Immature natural killer cell (primary cell): ENCODE measurements around the gene IL7R. TPM values are rescaled to one million over a fixed set of nuclear protein-coding genes. Genes with fewer than 3 reads are reported as not detected.
A peak's percentile ranks its signal among the peaks of the same experiment; 100 is the strongest.

Experiments used
- DNase-seq, 3 donors: peaks; one replicate each; pipeline ENCODE4 v3.0.0; 2022; ENCODE audit warnings: mixed read lengths in 1 of 3
- H3K27ac Mint-ChIP-seq, 6 donors: one replicate each; pipeline ENCODE4 v1.8.0; 2020; ENCODE audit warnings: mixed read lengths in 6 of 6, mild to moderate bottlenecking in 5 of 6, inconsistent platforms in 4 of 6, moderate library complexity in 3 of 6
- H3K27me3 Mint-ChIP-seq, 3 donors: one replicate each; pipeline ENCODE4 v1.8.0; 2020 to 2021; ENCODE audit warnings: low read depth in 3 of 3, mild to moderate bottlenecking in 3 of 3, mixed read lengths in 3 of 3, moderate library complexity in 3 of 3, inconsistent platforms in 1 of 3
- H3K36me3 Mint-ChIP-seq, 3 donors: one replicate each; pipeline ENCODE4 v1.8.0; 2020; ENCODE audit warnings: mixed read lengths in 3 of 3, inconsistent platforms in 2 of 3, mild to moderate bottlenecking in 2 of 3
- H3K4me1 Mint-ChIP-seq, 2 donors: one replicate each; pipeline ENCODE4 v1.8.0; 2020; ENCODE audit warnings: inconsistent platforms in 2 of 2, mild to moderate bottlenecking in 2 of 2, mixed read lengths in 2 of 2, moderate library complexity in 1 of 2
- H3K4me3 Mint-ChIP-seq, 5 donors: one replicate each; pipeline ENCODE4 v1.8.0; 2020; ENCODE audit warnings: mild to moderate bottlenecking in 5 of 5, mixed read lengths in 5 of 5, inconsistent platforms in 3 of 5, moderate library complexity in 3 of 5
- H3K9me3 Mint-ChIP-seq, 6 donors: one replicate each; pipeline ENCODE4 v1.8.0; 2020; ENCODE audit warnings: mild to moderate bottlenecking in 6 of 6, mixed read lengths in 6 of 6, inconsistent platforms in 4 of 6, moderate library complexity in 3 of 6
- polyA plus RNA-seq, 3 donors: library from polyadenylated mRNA; unstranded; fragments of 300-500 nt; fragmentation: Illumina TruSeq; gene quantifications; one replicate each; pipeline ENCODE4 v1.2.3, GENCODE V29; 2021

Gene IL7R
- polyA plus RNA-seq, 3 donors from 2014 or later: 36.8 to 70.9 (median 65.6) TPM

DNA sequence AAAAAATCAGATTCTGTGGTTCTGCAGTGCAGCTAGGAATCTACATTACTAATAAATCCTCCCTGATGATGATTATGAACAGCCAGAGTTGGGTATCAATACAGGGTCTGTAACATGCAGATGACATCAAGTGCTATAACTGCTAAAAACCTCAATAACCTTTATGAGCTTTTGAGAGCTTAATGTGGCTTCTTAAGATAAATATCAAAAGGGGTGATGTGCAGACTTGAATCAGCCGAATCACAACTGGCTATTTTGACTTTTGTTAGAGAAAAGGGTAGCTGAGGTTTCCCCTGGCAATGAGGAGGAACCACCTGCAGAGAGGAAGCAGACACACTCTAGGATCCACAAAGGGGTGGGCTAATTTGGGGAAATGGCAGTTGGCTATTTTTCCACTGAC lies 51.5 kb downstream of the IL7R start:
- Mint-ChIP-seq H3K9me3 (peaks cover 0 to 4% (median 0%) of the 10 kb centered on the region in 6 donors), H3K36me3 (peaks cover 0 to 4% (median 0%) of the 10 kb centered on the region in 3 donors), H3K27ac (no peak overlapping the region), H3K4me1 (peaks cover 2 to 11% of the 10 kb centered on the region in 2 donors), H3K27me3 (peaks cover 0 to 4% (median 3%) of the 10 kb centered on the region in 3 donors), H3K4me3 (no peak overlapping the region)
- DNase-seq: no peak

- H3K27ac Mint-ChIP-seq: no peak overlapping the region
- peaks cover 2 to 8% of the 10 kb centered on the region in 2 donors for H3K4me1 Mint-ChIP-seq
- no peak for DNase-seq
Measured at GRCh38 chr5:35908814-35909213, 52.1 kb downstream of the IL7R start.

DNA sequence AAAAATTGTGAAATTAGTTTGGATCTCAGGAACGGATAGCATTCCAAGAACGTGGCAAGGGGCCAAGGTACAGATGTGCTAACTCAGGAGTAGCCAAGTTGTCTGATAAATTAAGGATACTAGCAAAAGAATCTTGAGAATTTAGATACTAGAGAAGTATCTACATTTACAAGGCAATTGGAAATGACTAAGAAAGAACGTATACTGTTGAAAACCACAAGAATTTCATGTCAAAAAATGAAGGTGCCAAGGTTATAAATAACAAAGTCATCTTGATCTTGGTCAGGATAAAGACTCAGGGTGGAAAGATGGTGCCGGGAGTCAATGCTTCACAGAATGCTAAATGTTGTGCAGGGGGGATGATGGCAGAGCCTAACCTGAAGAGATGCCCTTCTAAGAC lies 62.5 kb downstream of the IL7R start:
- no peak overlapping the region for H3K27ac Mint-ChIP-seq

More at GRCh38 chr5:35908814-35909213, 52.1 kb downstream of the IL7R start:
- no peak overlapping the region for H3K4me3 Mint-ChIP-seq
- peaks cover 0 to 4% (median 3%) of the 10 kb centered on the region in 3 donors for H3K27me3 Mint-ChIP-seq
- peaks cover 0 to 3% (median 0%) of the 10 kb centered on the region in 6 donors for H3K9me3 Mint-ChIP-seq
- H3K36me3 Mint-ChIP-seq: peaks cover 0 to 4% (median 0%) of the 10 kb centered on the region in 3 donors

DNA sequence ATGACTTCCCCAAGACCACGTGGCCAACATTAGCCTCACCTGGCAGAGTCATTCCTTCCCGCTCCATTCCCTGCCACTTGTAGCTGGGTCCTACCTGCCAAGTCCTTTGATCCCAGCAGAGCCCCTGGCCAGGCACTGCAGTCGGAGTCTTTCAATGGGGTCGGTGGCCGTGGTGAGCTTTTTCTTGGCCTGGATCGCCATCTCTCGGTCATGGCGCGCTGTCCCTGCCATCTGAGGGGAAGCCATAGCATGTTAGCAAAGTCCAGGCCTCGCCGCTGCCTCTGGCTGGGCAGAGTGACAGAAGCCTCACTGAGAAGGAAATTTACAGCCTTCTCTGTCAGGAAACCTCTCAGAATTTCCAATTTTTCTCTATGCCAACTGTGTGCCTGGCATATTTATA lies 64.2 kb downstream of the IL7R start:
- no peak for DNase-seq
- Mint-ChIP-seq H3K36me3 (no peaks in the 10 kb centered on the region), H3K27me3 (peaks cover 2 to 6% (median 3%) of the 10 kb centered on the region in 3 donors), H3K9me3 (peaks cover 0 to 2% (median 0%) of the 10 kb centered on the region in 6 donors), H3K4me1 (peaks cover 10 to 12% of the 10 kb centered on the region in 2 donors), H3K27ac (no peak overlapping the region), H3K4me3 (no peak overlapping the region)

More for the DNA sequence above, 62.5 kb downstream of the IL7R start:
- Mint-ChIP-seq H3K9me3 (peaks cover 0 to 2% (median 0%) of the 10 kb centered on the region in 6 donors), H3K27me3 (peaks cover 0 to 4% (median 2%) of the 10 kb centered on the region in 3 donors), H3K4me3 (no peak overlapping the region), H3K36me3 (no peaks in the 10 kb centered on the region), H3K4me1 (no peaks in the 10 kb centered on the region)
- no peak for DNase-seq

GRCh38 chr5:35921930-35922329 lies 65.2 kb downstream of the IL7R start:
- Mint-ChIP-seq H3K4me1 (peaks cover 10 to 18% of the 10 kb centered on the region in 2 donors), H3K36me3 (no peaks in the 10 kb centered on the region)

DNA sequence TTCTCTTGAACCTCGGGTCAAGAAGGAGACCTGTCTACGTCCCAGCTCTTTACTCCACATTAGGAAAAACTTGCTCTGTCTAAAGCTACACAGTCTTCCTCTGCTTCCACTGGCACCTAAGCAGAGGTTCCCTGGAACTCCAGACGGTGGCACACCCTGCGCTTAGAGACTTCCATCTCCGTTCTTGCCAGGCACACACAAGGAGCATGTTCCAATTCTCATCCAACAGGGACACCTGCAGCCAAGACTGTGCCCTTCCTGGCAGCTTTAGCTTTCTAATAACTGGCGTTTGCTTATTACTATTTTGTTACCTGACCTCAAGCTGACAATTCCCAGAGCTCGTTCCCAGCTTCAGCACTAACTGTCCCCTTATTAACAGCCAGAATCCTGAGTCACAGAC lies 65.8 kb downstream of the IL7R start:
- DNase-seq: no peak
- H3K27me3 Mint-ChIP-seq: peaks cover 2 to 7% (median 6%) of the 10 kb centered on the region in 3 donors
- no peak overlapping the region for H3K4me3 Mint-ChIP-seq
- no peaks in the 10 kb centered on the region for H3K36me3 Mint-ChIP-seq
- no peak overlapping the region for H3K27ac Mint-ChIP-seq
- H3K9me3 Mint-ChIP-seq: no peaks in the 10 kb centered on the region
- peaks cover 10 to 18% of the 10 kb centered on the region in 2 donors for H3K4me1 Mint-ChIP-seq

More at GRCh38 chr5:35921930-35922329, 65.2 kb downstream of the IL7R start:
- Mint-ChIP-seq H3K4me3 (no peak overlapping the region), H3K27ac (no peak overlapping the region), H3K9me3 (no peaks in the 10 kb centered on the region), H3K27me3 (peaks cover 2 to 7% (median 6%) of the 10 kb centered on the region in 3 donors)
- no peak for DNase-seq

GRCh38 chr5:35924122-35924949 lies 67.6 kb downstream of the IL7R start:
- no peak for DNase-seq
- Mint-ChIP-seq H3K27ac (no peak overlapping the region), H3K27me3 (peaks cover 2 to 7% (median 6%) of the 10 kb centered on the region in 3 donors)

GRCh38 chr5:35924950-35925722 lies 68.4 kb downstream of the IL7R start:
- H3K9me3 Mint-ChIP-seq: no peaks in the 10 kb centered on the region
- H3K4me3 Mint-ChIP-seq: peak overlapping the region in 4 of 5 donors; percentile 21 to 34 (median 30)
- no peak overlapping the region for H3K27ac Mint-ChIP-seq
- peak; percentile 37 to 69 (median 50) for DNase-seq
- peaks cover 10 to 18% of the 10 kb centered on the region in 2 donors for H3K4me1 Mint-ChIP-seq
- peaks cover 2 to 7% (median 6%) of the 10 kb centered on the region in 3 donors for H3K27me3 Mint-ChIP-seq
- no peaks in the 10 kb centered on the region for H3K36me3 Mint-ChIP-seq

More at GRCh38 chr5:35924122-35924949, 67.6 kb downstream of the IL7R start:
- H3K9me3 Mint-ChIP-seq: no peaks in the 10 kb centered on the region
- H3K4me1 Mint-ChIP-seq: peaks cover 10 to 18% of the 10 kb centered on the region in 2 donors
- no peaks in the 10 kb centered on the region for H3K36me3 Mint-ChIP-seq
- H3K4me3 Mint-ChIP-seq: peak overlapping the region in 3 of 5 donors; percentile 21 to 34 (median 27)

- Mint-ChIP-seq H3K4me3 (peak overlapping the region in 3 of 5 donors; percentile 40 to 51 (median 45)), H3K4me1 (peaks cover 10 to 18% of the 10 kb centered on the region in 2 donors), H3K9me3 (no peaks in the 10 kb centered on the region), H3K27me3 (peaks cover 2 to 8% (median 4%) of the 10 kb centered on the region in 3 donors), H3K27ac (peak overlapping the region in 2 of 6 donors; percentile 20 to 58), H3K36me3 (no peaks in the 10 kb centered on the region)
- peak; percentile 43 to 61 (median 52) for DNase-seq
Measured at GRCh38 chr5:35926389-35927051, 69.8 kb downstream of the IL7R start.

Other genes with a start within 250 kb of the IL7R start
- 1 to 10 TPM; 2.2 to 5.1 (median 4.9) TPM for gene SPEF2, start 239.0 kb upstream of the IL7R start, polyA plus RNA-seq
- gene CAPSL, start 81.7 kb downstream of the IL7R start, polyA plus RNA-seq: not detected
- not detected for gene UGT3A1, start 134.5 kb downstream of the IL7R start, polyA plus RNA-seq
- 1 to 10 TPM in 1 of 3 donors, under 1 TPM in 1, not detected in 1; 0.10 to 1.0 TPM for gene UGT3A2, start 210.0 kb downstream of the IL7R start, polyA plus RNA-seq